A673 (cell line): Measurements from ENCODE around the gene CPXM2. TPM values are rescaled to one million over a fixed set of nuclear protein-coding genes. Genes with fewer than 3 reads are reported as not detected.

Experiments
- BruUV-seq: library from RNA; stranded (reverse); fragments of 400-500 nt; replicated peaks from 2 replicates; lab custom pipeline; 2021; lab: Mats Ljungman, UMichigan
- CTCF ChIA-PET: fragments of 300-600 bp; sonication (Branson Sonifier 250); formaldehyde crosslinking; loops from one replicate; lab custom pipeline; 2022; ENCODE audit warnings: antibody characterized with exemption; lab: Charles Lee
- POLR2A ChIA-PET: fragments of 300-600 bp; sonication (Branson Sonifier 250); formaldehyde crosslinking; loops from one replicate; lab custom pipeline; 2022; ENCODE audit warnings: antibody characterized with exemption; ENCODE audit not compliant: low non-redundant PET; lab: Charles Lee
- DNase-seq: peaks from one replicate; pipeline ENCODE4 v3.0.0-alpha.2; 2015; ENCODE audit warnings: low spot score
- H3K27ac ChIP-seq: fragments of 200-600 bp; sonication (generic); 2 replicates; pipeline ENCODE4 v1.5.1; 2016; ENCODE audit warnings: mixed run types, low read depth, mild to moderate bottlenecking, mixed read lengths, antibody characterized with exemption, low read length; ENCODE audit not compliant: poor library complexity, severe bottlenecking
- H3K27me3 ChIP-seq: fragments of 200-600 bp; sonication (generic); replicated peaks from 2 replicates; pipeline ENCODE4 v1.6.1; 2017; ENCODE audit warnings: mixed run types, low read depth, mild to moderate bottlenecking, mixed read lengths, antibody characterized with exemption, low read length; ENCODE audit not compliant: insufficient read depth, poor library complexity
- H3K36me3 ChIP-seq: fragments of 200-600 bp; sonication (generic); 2 replicates; pipeline ENCODE4 v1.6.1; 2016; ENCODE audit warnings: mixed run types, mild to moderate bottlenecking, mixed read lengths, antibody characterized with exemption, low read length; ENCODE audit not compliant: insufficient read depth, poor library complexity, severe bottlenecking
- H3K4me1 ChIP-seq: fragments of 200-600 bp; sonication (generic); 2 replicates; pipeline ENCODE4 v1.6.1; 2017; ENCODE audit warnings: mixed run types, mild to moderate bottlenecking, mixed read lengths, antibody characterized with exemption, low read length; ENCODE audit not compliant: insufficient read depth, poor library complexity, severe bottlenecking
- H3K4me3 ChIP-seq: fragments of 200-600 bp; sonication (generic); 2 replicates; pipeline ENCODE4 v1.5.1; 2016; ENCODE audit warnings: low read depth, mixed run types, mild to moderate bottlenecking, mixed read lengths, low read length; ENCODE audit not compliant: poor library complexity, severe bottlenecking
- H3K9me3 ChIP-seq: fragments of 200-600 bp; sonication (generic); 2 replicates; pipeline ENCODE4 v1.6.1; 2016; ENCODE audit warnings: mixed run types, low read depth, mild to moderate bottlenecking, mixed read lengths, antibody characterized with exemption, low read length; ENCODE audit not compliant: poor library complexity, severe bottlenecking
- CTCF ChIP-seq: fragments of 300-800, 200-600 bp; sonication (generic); conservative IDR thresholded peaks from 2 replicates; pipeline ENCODE4 v1.5.1; 2017; ENCODE audit warnings: low read depth, mild to moderate bottlenecking, antibody characterized with exemption, low read length, moderate library complexity, mixed read lengths
- EZH2 ChIP-seq: fragments of 200-600 bp; sonication (generic); IDR thresholded peaks from 2 replicates; pipeline ENCODE4 v1.6.1; 2017; ENCODE audit warnings: borderline replicate concordance, low read depth, mild to moderate bottlenecking, mixed read lengths, antibody characterized with exemption, low read length; ENCODE audit not compliant: poor library complexity, severe bottlenecking
- intact Hi-C: fragments of 100-400 bp; cut with micrococcal nuclease; formaldehyde crosslinking; loops from one replicate; pipeline ENCODE4 v1.10.0; 2022; ENCODE audit not compliant: unreplicated experiment
- total RNA-seq: library from RNA; stranded (reverse); gene quantifications from 2 replicates; pipeline ENCODE4 v1.2.3, GENCODE V29; 2021

Gene CPXM2
- total RNA-seq, 1 experiment from 2014 or later, result not detected

DNA sequence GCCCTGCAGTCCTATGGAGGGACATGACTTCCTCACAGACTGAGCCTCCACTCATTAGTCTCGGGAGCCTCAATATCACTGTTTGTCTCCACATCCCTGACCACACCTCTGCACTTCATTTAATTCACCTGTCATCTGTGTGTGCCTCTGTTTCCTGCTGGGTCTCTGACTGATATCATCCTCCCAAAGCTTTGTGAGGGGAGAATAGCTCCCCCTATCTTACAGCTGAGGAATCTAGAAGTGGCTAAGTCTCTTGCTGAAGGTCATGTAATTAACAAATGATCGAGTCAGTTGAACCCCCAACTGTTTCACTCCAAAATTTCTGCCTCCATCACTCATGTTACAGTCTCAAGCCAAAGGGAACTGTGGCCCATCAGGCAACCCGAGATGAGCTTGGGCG, 5.5 kb upstream of the CPXM2 start:
- POLR2A ChIA-PET, result no interaction called here
- CTCF ChIA-PET, result interaction anchor here (0.8 kb wide), 1 partner anchor 98 kb away, joined by 3 read pairs; no protein-coding TSS in a partner anchor
- peak; percentile 45 for TF ChIP-seq CTCF
- no peak for TF ChIP-seq EZH2
- no peaks in the 10 kb centered on the region for H3K4me1 ChIP-seq
- H3K4me3 ChIP-seq, result no peak overlapping the region
- no peak for DNase-seq
- no peaks in the 10 kb centered on the region for H3K36me3 ChIP-seq
- H3K27me3 ChIP-seq, result peaks cover 34% of the 10 kb centered on the region
- H3K9me3 ChIP-seq, result no peaks in the 10 kb centered on the region
- H3K27ac ChIP-seq, result no peak overlapping the region
- no TSS peak for BruUV-seq
- intact Hi-C loops, result no loop called here

GRCh38 chr10:123896246-123896927, 4.8 kb upstream of the CPXM2 start:
- DNase-seq, result no peak
- ChIA-PET POLR2A (no interaction called here), CTCF (no interaction called here)
- H3K4me3 ChIP-seq, result no peak overlapping the region
- intact Hi-C loops, result no loop called here
- H3K27me3 ChIP-seq, result peaks cover 39% of the 10 kb centered on the region
- no peaks in the 10 kb centered on the region for H3K4me1 ChIP-seq
- no peaks in the 10 kb centered on the region for H3K9me3 ChIP-seq
- H3K36me3 ChIP-seq, result no peaks in the 10 kb centered on the region
- BruUV-seq, result no TSS peak
- TF ChIP-seq CTCF (no peak), EZH2 (no peak)
- H3K27ac ChIP-seq, result no peak overlapping the region

GRCh38 chr10:123893651-123894050, 2.0 kb upstream of the CPXM2 start:
- POLR2A ChIA-PET, result no interaction called here
- Histone ChIP-seq H3K4me1 (no peaks in the 10 kb centered on the region), H3K27me3 (peaks cover 65% of the 10 kb centered on the region), H3K36me3 (no peaks in the 10 kb centered on the region), H3K9me3 (no peaks in the 10 kb centered on the region), H3K27ac (no peak overlapping the region), H3K4me3 (no peak overlapping the region)
- CTCF ChIA-PET, result no interaction called here
- intact Hi-C loops, result no loop called here
- DNase-seq, result no peak
- TF ChIP-seq EZH2 (no peak), CTCF (no peak)
- no TSS peak for BruUV-seq
